K562 (cell line): ENCODE measurements around the gene MARCHF3. TPM values are rescaled to one million over a fixed set of nuclear protein-coding genes. Genes with fewer than 3 reads are reported as not detected.

Experiments
- BACH1 ChIP-seq: fragments of 200-800 bp; sonication (Bioruptor generic); IDR thresholded peaks from 2 replicates; pipeline ENCODE4 v1.6.1; 2016; ENCODE audit warnings: missing genetic modification characterization, missing compliant biosample characterization
- BRD4 ChIP-seq: fragments of 200-600 bp; sonication (generic); IDR thresholded peaks from 2 replicates; pipeline ENCODE4 v1.6.1; 2017; ENCODE audit warnings: inconsistent platforms
- DACH1 ChIP-seq: fragments of 450-650 bp; IDR thresholded peaks from 2 replicates; pipeline ENCODE4 v1.6.1; 2018; ENCODE audit not compliant: partially characterized antibody
- E2F5 ChIP-seq: sonication (generic); formaldehyde crosslinking; IDR thresholded peaks from 2 replicates; pipeline ENCODE4 v1.8.0; 2022; ENCODE audit warnings: mild to moderate bottlenecking, missing genetic modification reagents
- JUND ChIP-seq, 2 experiments: IDR thresholded peaks; 2 replicates in 1 of 2; 3 replicates in 1 of 2; pipeline ENCODE4 v1.6.1; 2011; ENCODE audit warnings: borderline replicate concordance in 2 of 2, low read depth in 2 of 2, low read length in 2 of 2, improper control_type of control experiment in 1 of 2, missing biosample characterization in 1 of 2, missing genetic modification characterization in 1 of 2, missing genetic modification reagents in 1 of 2
- KDM5B ChIP-seq: fragments of 200-600 bp; sonication (generic); IDR thresholded peaks from 2 replicates; pipeline ENCODE4 v1.6.1; 2012; ENCODE audit warnings: low read depth, mild to moderate bottlenecking, moderate library complexity, low read length, control low read depth, inconsistent platforms; ENCODE audit not compliant: insufficient replicate concordance
- MAFK ChIP-seq: IDR thresholded peaks from 2 replicates; pipeline ENCODE4 v1.6.1; 2011; ENCODE audit warnings: low read length, improper control_type of control experiment
- MEF2D ChIP-seq: conservative IDR thresholded peaks from 2 replicates; pipeline ENCODE4 v1.6.1; 2016; ENCODE audit warnings: low read depth, missing genetic modification characterization, missing compliant biosample characterization
- NRF1 ChIP-seq, 2 experiments: fragments of 450-650 bp; IDR thresholded peaks in 1 of 2; conservative IDR thresholded peaks in 1 of 2; 2 replicates each; pipeline ENCODE4 v1.6.1; 2014; ENCODE audit warnings: mild to moderate bottlenecking in 2 of 2
- POLR2AphosphoS5 ChIP-seq: IDR thresholded peaks from 2 replicates; pipeline ENCODE4 v1.6.1; 2011; ENCODE audit warnings: mild to moderate bottlenecking, low read depth, low read length, moderate library complexity; ENCODE audit not compliant: control insufficient read depth, insufficient read depth
- SETDB1 ChIP-seq: IDR thresholded peaks from one replicate; pipeline ENCODE4 v1.6.1; 2012; ENCODE audit warnings: low read length, control low read depth, inconsistent platforms
- TCF15 ChIP-seq: fragments of 250-450 bp; sonication (Bioruptor Pico); IDR thresholded peaks from 2 replicates; pipeline ENCODE4 v1.8.0; 2022; ENCODE audit warnings: moderate library complexity, mild to moderate bottlenecking, inconsistent platforms
- TGIF2 ChIP-seq: sonication (generic); formaldehyde crosslinking; IDR thresholded peaks from 2 replicates; pipeline ENCODE4 v1.8.1; 2022; ENCODE audit warnings: mild to moderate bottlenecking, missing genetic modification reagents, moderate library complexity
- THRAP3 ChIP-seq: fragments of 450-650 bp; IDR thresholded peaks from 2 replicates; pipeline ENCODE4 v1.6.1; 2016; ENCODE audit warnings: mild to moderate bottlenecking, inconsistent platforms, borderline replicate concordance
- ZBTB40 ChIP-seq, 2 experiments: fragments of 450-650 bp in 1 of 2; sonication (generic) in 1 of 2; formaldehyde crosslinking in 1 of 2; IDR thresholded peaks; 2 replicates each; pipeline versions ENCODE4 v1.7.1 to v1.9.0; 2016 to 2022; ENCODE audit warnings: inconsistent platforms in 1 of 2, mild to moderate bottlenecking in 1 of 2, missing genetic modification reagents in 1 of 2
- ZNF511 ChIP-seq: sonication (generic); formaldehyde crosslinking; IDR thresholded peaks from 2 replicates; pipeline ENCODE4 v1.8.0; 2022; ENCODE audit warnings: mild to moderate bottlenecking, missing genetic modification reagents
- polyA plus RNA-seq, 8 experiments: library from polyadenylated mRNA; depleted of rRNA in 4 of 8; stranded (reverse) in 5 of 8; unstranded in 3 of 8; fragments of >200 nt; fragmentation: Nextera tagmentation in 2 of 8; fragmentation: Illumina TruSeq in 1 of 8; extraction: Ambion mirVana in 2 of 8; extraction: Trizol in 1 of 8; gene quantifications; 2 replicates each; pipeline versions ENCODE4 v1.2.1 to v1.2.3, GENCODE V29; 2011 to 2014; ENCODE audit warnings: inconsistent platforms in 1 of 8, missing spikeins in 1 of 8
- total RNA-seq, 7 experiments: library from RNA; depleted of rRNA in 6 of 7; stranded (reverse); fragments of >200 nt in 6 of 7; fragmentation: Illumina TruSeq in 2 of 7; extraction: Trizol in 2 of 7; gene quantifications; 2 replicates each; pipeline versions ENCODE4 v1.2.1 to v1.2.3, GENCODE V29; 2011 to 2021; ENCODE audit warnings: low replicate concordance in 1 of 7

The MARCHF3 gene
- total and polyA plus RNA-seq, 9 of the 15 experiments (the other 6 are each of a cell fraction or from before 2014, with no cell fraction given), result 5.6 to 37.4 (median 16.5) TPM

- TF ChIP-seq JUND (IDR thresholded peaks at IDR 0.05; ENCODE audit: borderline replicate concordance, low read depth, low read length), result peak; percentile 92
- TF ChIP-seq JUND (tag; IDR thresholded peaks at IDR 0.05; ENCODE audit: borderline replicate concordance, low read depth, low read length), result peak; percentile 71; the same call in 2 of the 3 replicates
- TF ChIP-seq E2F5 (CRISPR knock-in tag), result no peak
- TF ChIP-seq TCF15 (CRISPR knock-in tag), result no peak
- no peak for TF ChIP-seq NRF1 (conservative IDR thresholded peaks at IDR 0.05 in 1 of 2, IDR thresholded peaks at IDR 0.05 in 1 of 2)
- peak; percentile 57; the same call in 1 of the 2 replicates for TF ChIP-seq BRD4
- no peak for TF ChIP-seq SETDB1
- TF ChIP-seq MEF2D, result no peak
- TF ChIP-seq POLR2AphosphoS5, result peak; percentile 63
- TF ChIP-seq DACH1, result peak; percentile 53
- TF ChIP-seq KDM5B, result peak; percentile 56
- TF ChIP-seq THRAP3, result no peak
- no peak for TF ChIP-seq ZBTB40 (IDR thresholded peaks at IDR 0.05)
- no peak for TF ChIP-seq ZBTB40 (CRISPR knock-in tag; IDR thresholded peaks at IDR 0.05)
- TF ChIP-seq ZNF511 (CRISPR knock-in tag), result no peak
- no peak for TF ChIP-seq TGIF2 (CRISPR knock-in tag)
- TF ChIP-seq MAFK, result peak; percentile 39; the same call in 1 of the 2 replicates
- TF ChIP-seq BACH1 (tag), result no peak; the same call in 1 of the 2 replicates
Measured at GRCh38 chr5:126971455-126972031, 58.8 kb downstream of the MARCHF3 start (continued).
